ENCODE data around the gene KSR1.
"Not testable (repeated sequence)": the region's sequence is repeated elsewhere in the genome, so short reads cannot be mapped to it uniquely, and the experiment has no call there.

KSR1 gene

GRCh38 chr17:27640790-27641189 lies 184.5 kb downstream of the KSR1 start:
- H3K4me2 ChIP-seq (ENCODE audit: low read length): no peak overlapping the region
- no peaks in the 10 kb centered on the region for H3K27me3 ChIP-seq (ENCODE audit: low read depth, low read length)
- H4K20me1 ChIP-seq (ENCODE audit: insufficient read depth, low read length): no peaks in the 10 kb centered on the region
- TF ChIP-seq, protein P1, sequence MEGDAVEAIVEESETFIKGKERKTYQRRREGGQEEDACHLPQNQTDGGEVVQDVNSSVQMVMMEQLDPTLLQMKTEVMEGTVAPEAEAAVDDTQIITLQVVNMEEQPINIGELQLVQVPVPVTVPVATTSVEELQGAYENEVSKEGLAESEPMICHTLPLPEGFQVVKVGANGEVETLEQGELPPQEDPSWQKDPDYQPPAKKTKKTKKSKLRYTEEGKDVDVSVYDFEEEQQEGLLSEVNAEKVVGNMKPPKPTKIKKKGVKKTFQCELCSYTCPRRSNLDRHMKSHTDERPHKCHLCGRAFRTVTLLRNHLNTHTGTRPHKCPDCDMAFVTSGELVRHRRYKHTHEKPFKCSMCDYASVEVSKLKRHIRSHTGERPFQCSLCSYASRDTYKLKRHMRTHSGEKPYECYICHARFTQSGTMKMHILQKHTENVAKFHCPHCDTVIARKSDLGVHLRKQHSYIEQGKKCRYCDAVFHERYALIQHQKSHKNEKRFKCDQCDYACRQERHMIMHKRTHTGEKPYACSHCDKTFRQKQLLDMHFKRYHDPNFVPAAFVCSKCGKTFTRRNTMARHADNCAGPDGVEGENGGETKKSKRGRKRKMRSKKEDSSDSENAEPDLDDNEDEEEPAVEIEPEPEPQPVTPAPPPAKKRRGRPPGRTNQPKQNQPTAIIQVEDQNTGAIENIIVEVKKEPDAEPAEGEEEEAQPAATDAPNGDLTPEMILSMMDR (IDR thresholded peaks at IDR 0.05; ENCODE audit: low read depth, low read length): no peak
- TF ChIP-seq EZH2phosphoT487 (IDR thresholded peaks at IDR 0.05; ENCODE audit: low read depth): no peak
- no peaks in the 10 kb centered on the region for H3K36me3 ChIP-seq (replicated peaks; ENCODE audit: low read depth, low read length)
- H3K9ac ChIP-seq (ENCODE audit: low read length): no peak overlapping the region
- no peak overlapping the region for H3K4me3 ChIP-seq (ENCODE audit: low read length)
- H2AFZ ChIP-seq (ENCODE audit: low read depth, low read length): no peak overlapping the region
- H3K79me2 ChIP-seq (ENCODE audit: low read length): no peaks in the 10 kb centered on the region
- peaks cover under 1% of the 10 kb centered on the region; the same call in 1 of the 2 replicates for H3K4me1 ChIP-seq (ENCODE audit: low read length)
- no peaks in the 10 kb centered on the region for H3K9me3 ChIP-seq (ENCODE audit: insufficient read depth, low read length)
- no peak overlapping the region for H3K27ac ChIP-seq (ENCODE audit: low read length)

- Histone ChIP-seq H2AFZ (ENCODE audit: low read depth, low read length) (no peak overlapping the region), H3K4me3 (ENCODE audit: low read length) (no peak overlapping the region), H3K27me3 (ENCODE audit: low read depth, low read length) (no peaks in the 10 kb centered on the region; the same call in 1 of the 2 replicates), H4K20me1 (ENCODE audit: insufficient read depth, low read length) (no peaks in the 10 kb centered on the region), H3K9me3 (ENCODE audit: insufficient read depth, low read length) (no peaks in the 10 kb centered on the region), H3K36me3 (replicated peaks; ENCODE audit: low read depth, low read length) (no peaks in the 10 kb centered on the region), H3K4me2 (ENCODE audit: low read length) (no peak overlapping the region), H3K4me1 (ENCODE audit: low read length) (no peaks in the 10 kb centered on the region), H3K9ac (ENCODE audit: low read length) (no peak overlapping the region), H3K79me2 (ENCODE audit: low read length) (no peaks in the 10 kb centered on the region), H3K27ac (ENCODE audit: low read length) (no peak overlapping the region)
- no peak for TF ChIP-seq EZH2phosphoT487 (IDR thresholded peaks at IDR 0.05; ENCODE audit: low read depth)
- TF ChIP-seq, protein P1 (IDR thresholded peaks at IDR 0.05; ENCODE audit: low read depth, low read length): no peak
Measured at GRCh38 chr17:27644586-27644985, 188.3 kb downstream of the KSR1 start.

- TF ChIP-seq, protein P1 (IDR thresholded peaks at IDR 0.05; ENCODE audit: low read depth, low read length): peak; percentile 19; the same call in 1 of the 2 replicates
- H3K27ac ChIP-seq (ENCODE audit: low read length); H3K9me3 ChIP-seq (ENCODE audit: insufficient read depth, low read length); H3K79me2 ChIP-seq (ENCODE audit: low read length); H3K4me1 ChIP-seq (ENCODE audit: low read length); H3K4me3 ChIP-seq (ENCODE audit: low read length); H3K4me2 ChIP-seq (ENCODE audit: low read length); H4K20me1 ChIP-seq (ENCODE audit: insufficient read depth, low read length); H3K9ac ChIP-seq (ENCODE audit: low read length); H3K36me3 ChIP-seq (replicated peaks; ENCODE audit: low read depth, low read length); H3K27me3 ChIP-seq (ENCODE audit: low read depth, low read length); H2AFZ ChIP-seq (ENCODE audit: low read depth, low read length): not testable (repeated sequence)
Measured at GRCh38 chr17:27645621-27646020, 189.4 kb downstream of the KSR1 start.

DNA sequence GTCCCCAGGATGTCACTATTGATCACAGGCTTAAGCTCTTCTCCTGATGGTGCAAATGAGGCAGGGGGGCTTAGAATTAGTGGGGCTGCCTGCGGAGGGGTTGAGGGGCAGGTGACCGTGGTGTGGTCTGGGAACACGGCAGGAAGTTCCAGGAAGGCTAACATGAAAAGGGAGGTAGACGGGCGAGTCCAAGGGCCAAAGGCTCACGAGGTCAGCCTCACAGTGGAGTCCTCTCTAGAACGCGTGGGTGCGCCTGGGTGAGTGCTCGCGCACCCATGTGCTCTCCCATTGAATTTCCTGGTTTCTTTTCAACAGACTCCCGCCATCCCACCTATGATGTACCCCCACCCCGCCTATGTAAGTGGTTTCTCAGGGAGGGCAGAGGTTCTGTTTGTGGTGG lies 190.0 kb downstream of the KSR1 start:
- H2AFZ ChIP-seq (ENCODE audit: low read depth, low read length): no peak overlapping the region
- no peaks in the 10 kb centered on the region for H3K9me3 ChIP-seq (ENCODE audit: insufficient read depth, low read length)
- H3K79me2 ChIP-seq (ENCODE audit: low read length): no peaks in the 10 kb centered on the region
- H4K20me1 ChIP-seq (ENCODE audit: insufficient read depth, low read length): no peaks in the 10 kb centered on the region
- TF ChIP-seq, protein P1 (IDR thresholded peaks at IDR 0.05; ENCODE audit: low read depth, low read length): no peak
- TF ChIP-seq EZH2phosphoT487 (IDR thresholded peaks at IDR 0.05; ENCODE audit: low read depth): no peak
- H3K4me3 ChIP-seq (ENCODE audit: low read length): no peak overlapping the region
- no peaks in the 10 kb centered on the region; the same call in 1 of the 2 replicates for H3K27me3 ChIP-seq (ENCODE audit: low read depth, low read length)
- H3K36me3 ChIP-seq (replicated peaks; ENCODE audit: low read depth, low read length): no peaks in the 10 kb centered on the region
- H3K27ac ChIP-seq (ENCODE audit: low read length): no peak overlapping the region
- H3K4me2 ChIP-seq (ENCODE audit: low read length): no peak overlapping the region
- no peak overlapping the region for H3K9ac ChIP-seq (ENCODE audit: low read length)
- no peaks in the 10 kb centered on the region for H3K4me1 ChIP-seq (ENCODE audit: low read length)

Data from OCI-LY3 (cell line).